Measurements from ENCODE around the gene ITGA2B.
"Not testable (repeated sequence)": the region's sequence is repeated elsewhere in the genome, so short reads cannot be mapped to it uniquely, and the experiment has no call there.

The ITGA2B gene

DNA sequence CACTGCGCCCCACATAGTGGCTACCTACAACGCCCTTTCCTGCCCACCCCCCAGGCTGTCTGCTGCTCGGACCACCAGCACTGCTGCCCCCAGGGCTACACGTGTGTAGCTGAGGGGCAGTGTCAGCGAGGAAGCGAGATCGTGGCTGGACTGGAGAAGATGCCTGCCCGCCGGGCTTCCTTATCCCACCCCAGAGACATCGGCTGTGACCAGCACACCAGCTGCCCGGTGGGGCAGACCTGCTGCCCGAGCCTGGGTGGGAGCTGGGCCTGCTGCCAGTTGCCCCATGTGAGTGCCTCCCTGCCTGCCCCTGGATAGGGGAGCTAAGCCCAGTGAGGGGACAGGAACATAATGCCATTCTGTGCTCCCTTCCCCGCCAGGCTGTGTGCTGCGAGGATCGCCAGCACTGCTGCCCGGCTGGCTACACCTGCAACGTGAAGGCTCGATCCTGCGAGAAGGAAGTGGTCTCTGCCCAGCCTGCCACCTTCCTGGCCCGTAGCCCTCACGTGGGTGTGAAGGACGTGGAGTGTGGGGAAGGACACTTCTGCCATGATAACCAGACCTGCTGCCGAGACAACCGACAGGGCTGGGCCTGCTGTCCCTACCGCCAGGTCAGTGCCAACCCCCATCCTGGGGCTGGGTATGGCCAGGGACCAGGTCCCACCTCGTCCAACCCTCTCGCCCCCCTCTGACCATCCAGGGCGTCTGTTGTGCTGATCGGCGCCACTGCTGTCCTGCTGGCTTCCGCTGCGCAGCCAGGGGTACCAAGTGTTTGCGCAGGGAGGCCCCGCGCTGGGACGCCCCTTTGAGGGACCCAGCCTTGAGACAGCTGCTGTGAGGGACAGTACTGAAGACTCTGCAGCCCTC, 37.3 kb downstream of the ITGA2B start:
- DNase-seq (ENCODE audit: low read depth in 2 of 2) = no peak

DNA sequence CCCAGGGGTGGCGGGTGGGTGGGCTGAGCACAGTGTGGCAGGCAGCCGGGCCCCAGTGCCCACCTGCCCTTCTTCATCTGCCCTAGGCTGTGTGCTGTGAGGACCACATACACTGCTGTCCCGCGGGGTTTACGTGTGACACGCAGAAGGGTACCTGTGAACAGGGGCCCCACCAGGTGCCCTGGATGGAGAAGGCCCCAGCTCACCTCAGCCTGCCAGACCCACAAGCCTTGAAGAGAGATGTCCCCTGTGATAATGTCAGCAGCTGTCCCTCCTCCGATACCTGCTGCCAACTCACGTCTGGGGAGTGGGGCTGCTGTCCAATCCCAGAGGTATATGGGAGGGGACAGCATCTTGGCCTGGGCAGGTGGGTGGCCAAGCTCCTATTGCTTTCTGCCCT, 38.0 kb downstream of the ITGA2B start:
- no peak for DNase-seq (ENCODE audit: low read depth in 2 of 2)

DNA sequence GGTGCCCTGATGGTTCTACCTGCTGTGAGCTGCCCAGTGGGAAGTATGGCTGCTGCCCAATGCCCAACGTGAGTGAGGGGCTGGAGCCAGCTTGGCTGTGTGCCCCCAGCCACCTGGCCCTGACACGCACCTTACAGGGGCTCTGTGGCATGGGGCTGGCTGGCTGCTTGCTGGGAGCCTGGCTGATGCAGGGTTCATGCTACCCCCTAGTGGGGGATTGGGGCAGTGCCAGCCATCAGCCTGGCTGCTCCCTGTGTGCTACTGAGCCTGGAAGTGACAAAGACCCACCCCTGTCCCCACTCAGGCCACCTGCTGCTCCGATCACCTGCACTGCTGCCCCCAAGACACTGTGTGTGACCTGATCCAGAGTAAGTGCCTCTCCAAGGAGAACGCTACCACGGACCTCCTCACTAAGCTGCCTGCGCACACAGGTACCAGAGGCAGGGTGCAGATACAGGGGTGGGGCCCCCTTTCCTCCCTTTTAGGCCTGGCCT, 38.7 kb downstream of the ITGA2B start:
- peak; percentile 63 to 69 for DNase-seq (ENCODE audit: low read depth in 2 of 2)

DNA sequence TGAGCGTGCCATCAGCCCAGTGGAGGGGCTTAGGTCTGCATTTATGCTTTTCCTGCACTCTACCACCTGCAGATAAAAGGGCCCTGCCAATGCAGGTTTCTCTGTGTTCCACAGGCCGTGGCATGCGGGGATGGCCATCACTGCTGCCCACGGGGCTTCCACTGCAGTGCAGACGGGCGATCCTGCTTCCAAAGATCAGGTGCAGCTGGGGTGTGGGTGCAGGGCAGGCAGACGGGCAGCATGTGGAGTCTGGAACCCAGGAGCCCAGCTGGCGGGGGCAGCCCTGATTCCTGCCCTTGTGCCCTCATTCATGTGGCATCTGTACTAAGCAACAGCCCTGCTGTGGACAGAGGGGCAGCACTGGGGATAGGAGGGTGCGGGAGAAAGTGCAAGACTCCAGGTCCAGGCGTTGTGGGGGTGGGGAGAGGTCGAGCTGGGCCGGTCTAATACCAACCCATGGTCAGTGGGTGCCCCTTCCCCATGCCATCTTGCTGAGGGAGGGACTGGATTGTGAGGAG, 39.8 kb downstream of the ITGA2B start:
- DNase-seq (ENCODE audit: low read depth in 2 of 2) = no peak

- no peak for DNase-seq (ENCODE audit: low read depth in 2 of 2)
These were observed 40.5 kb downstream of the ITGA2B start for GRCh38 chr17:44348988-44349364.

GRCh38 chr17:44348234-44348987, 41.0 kb downstream of the ITGA2B start:
- DNase-seq (ENCODE audit: low read depth in 2 of 2) = no peak

DNA sequence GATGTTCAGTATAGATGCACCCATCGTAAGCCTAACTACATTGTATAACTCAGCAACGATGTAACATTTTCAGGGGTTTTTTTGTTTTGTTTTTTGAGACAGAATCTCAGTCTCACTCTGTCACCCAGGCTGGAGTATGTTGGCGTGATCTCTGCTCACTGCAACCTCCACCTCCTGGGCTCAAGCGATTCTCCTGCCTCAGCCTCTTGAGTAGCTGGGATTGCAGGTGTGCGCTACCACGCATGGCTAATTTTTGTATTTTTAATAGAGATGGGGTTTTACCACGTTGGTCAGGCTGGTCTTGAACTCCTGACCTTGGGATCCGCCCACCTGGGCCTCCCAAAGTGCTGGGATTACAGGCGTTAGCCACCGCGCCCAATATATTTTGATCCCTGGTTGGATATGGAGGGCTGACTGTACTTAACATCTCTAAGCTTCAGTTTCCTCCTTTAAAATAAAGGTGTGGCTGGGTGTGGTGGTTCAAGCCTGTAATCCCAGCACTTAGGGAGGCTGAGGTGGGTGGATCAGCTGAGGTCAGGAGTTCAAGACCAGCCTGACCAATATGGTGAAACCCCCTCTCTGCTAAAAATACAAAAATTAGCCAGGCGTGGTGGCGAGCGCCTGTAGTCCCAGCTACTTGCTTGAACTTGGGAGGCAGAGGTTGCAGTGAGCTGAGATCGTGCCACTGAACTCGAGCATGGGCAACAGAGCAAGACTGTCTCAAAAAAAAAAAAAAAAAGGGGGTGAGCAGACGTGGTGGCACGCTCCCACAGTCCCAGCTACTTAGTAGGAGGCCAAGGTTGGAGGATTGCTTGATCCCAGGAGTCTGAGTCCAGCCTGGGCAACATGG, 42.0 kb downstream of the ITGA2B start:
- DNase-seq (ENCODE audit: low read depth in 2 of 2) = not testable (repeated sequence)

- DNase-seq (ENCODE audit: low read depth in 2 of 2) = no peak
These were observed 43.2 kb downstream of the ITGA2B start for GRCh38 chr17:44346064-44346844.

DNA sequence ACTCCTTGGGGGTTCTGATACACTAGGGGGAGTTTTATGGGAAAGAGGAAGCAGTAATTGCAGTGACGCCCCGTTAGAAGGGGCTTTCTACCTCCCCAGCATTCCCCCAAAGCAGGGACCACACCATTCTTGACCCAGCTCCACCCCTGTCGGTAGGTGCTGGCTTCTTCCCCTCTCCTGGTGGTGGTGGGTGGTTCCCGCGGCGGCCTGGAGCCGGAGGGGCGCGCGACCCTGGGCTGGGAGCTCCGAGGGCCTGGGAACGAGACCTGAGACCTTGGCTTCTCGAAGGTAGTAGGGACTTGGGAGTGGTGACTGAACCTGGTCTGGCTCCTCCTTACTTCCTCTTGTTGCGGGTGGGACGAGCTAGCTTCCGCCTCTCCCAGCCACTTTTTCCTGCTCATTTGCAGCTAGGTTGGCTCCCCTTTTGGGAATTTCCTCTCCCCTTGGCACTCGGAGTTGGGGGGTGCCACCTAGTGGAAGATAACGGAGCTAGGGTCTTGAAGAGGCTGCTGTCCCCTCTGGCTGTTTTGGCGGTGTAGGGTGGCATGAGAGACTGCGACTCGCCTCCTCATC, 43.9 kb downstream of the ITGA2B start:
- DNase-seq (ENCODE audit: low read depth in 2 of 2) = no peak

DNA sequence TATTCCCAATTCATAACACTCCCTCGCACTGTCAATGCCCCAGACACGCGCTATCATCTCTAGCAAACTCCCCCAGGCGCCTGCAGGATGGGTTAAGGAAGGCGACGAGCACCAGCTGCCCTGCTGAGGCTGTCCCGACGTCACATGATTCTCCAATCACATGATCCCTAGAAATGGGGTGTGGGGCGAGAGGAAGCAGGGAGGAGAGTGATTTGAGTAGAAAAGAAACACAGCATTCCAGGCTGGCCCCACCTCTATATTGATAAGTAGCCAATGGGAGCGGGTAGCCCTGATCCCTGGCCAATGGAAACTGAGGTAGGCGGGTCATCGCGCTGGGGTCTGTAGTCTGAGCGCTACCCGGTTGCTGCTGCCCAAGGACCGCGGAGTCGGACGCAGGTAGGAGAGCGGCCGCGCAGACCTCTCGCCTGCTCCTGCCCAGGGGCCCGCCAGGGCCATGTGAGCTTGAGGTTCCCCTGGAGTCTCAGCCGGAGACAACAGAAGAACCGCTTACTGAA, 44.5 kb downstream of the ITGA2B start, which contains the start of gene GRN:
Gene GRN, plus strand, starts transcription at position 364 of the 515 bp plus-strand sequence. CDS start 3,863 bp downstream, outside the sequence.
- peak; percentile 78 to 83 for DNase-seq (ENCODE audit: low read depth in 2 of 2)

DNA sequence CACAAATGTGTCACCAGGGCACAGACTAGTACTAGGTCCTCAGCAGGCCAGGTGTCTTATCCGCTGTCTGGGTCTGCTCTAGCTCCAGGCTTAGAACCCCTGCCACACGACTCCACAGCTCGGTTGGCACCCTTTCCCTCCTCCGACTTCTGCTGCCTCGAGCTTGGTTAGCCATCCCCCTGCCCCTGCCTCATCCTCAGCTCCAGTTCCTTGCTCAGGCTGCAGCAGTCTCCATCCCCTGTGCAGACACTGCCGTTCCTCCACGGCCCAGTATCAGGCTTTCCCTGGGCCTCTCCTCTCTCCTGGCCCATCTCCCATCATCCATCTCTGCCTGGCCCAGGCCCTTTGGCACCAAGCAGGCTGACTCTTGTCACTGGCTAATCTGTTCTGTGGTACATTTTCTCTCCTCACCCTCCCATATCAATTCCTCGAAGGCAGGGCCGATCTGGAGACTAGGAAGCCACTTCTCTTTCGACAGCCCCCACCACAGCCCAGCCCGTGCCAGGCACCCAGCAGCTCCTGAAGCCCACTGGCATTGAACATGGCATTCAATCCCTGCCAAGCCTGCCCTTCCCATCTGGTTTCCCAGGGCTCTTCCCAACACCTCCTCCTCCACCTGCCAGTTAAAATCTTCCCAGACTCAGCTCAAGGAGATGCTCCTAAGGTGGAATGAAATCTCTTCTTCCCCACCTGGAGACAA, 45.8 kb downstream of the ITGA2B start:
- no peak for DNase-seq (ENCODE audit: low read depth in 2 of 2)

- not testable (repeated sequence) for DNase-seq (ENCODE audit: low read depth in 2 of 2)
These were observed 48.9 kb downstream of the ITGA2B start for GRCh38 chr17:44340553-44340952.

DNA sequence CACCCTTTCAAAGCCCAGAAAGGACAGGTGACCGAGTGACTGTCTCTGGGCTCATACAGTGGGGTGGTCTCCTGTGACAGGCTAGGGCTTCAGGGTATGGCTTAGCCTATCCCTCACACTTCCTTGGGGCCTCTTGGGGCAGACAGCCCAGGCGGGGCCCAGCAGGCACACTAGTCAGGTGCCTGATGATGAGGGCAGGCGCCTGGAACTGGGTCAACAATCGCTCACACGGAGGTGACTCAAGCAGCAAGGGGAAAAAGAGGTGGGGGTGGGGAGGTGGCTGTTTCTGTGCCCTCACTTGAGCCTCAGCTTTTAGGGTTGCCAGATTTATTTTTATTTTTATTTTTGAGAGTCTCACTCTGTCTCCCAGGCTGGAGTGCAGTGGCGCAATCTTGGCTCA, 50.7 kb downstream of the ITGA2B start:
- DNase-seq (ENCODE audit: low read depth in 2 of 2) = no peak

- DNase-seq (ENCODE audit: low read depth in 2 of 2) = no peak
These were observed 53.5 kb downstream of the ITGA2B start for GRCh38 chr17:44335968-44336367.

DNA sequence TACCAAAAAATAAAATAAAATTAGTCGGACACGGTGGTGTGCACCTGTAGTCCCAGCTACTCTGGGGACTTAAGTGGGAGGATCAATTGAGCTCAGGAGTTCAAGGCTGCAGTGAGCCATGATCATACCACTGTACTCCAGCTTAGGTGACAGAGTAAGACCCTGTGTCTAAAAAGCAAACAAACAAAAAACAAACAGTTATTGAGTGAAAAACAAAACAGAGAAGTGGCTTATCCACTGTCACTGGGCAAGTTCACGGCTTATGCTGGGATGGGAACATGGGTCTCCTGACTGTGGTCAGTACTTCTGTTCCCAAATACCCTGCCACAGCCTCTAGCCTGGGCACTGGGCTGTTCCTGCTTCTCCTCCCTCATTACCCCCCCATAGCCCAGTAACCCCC, 53.9 kb downstream of the ITGA2B start:
- DNase-seq (ENCODE audit: low read depth in 2 of 2) = no peak

GRCh38 chr17:44334727-44335126, 54.7 kb downstream of the ITGA2B start:
- DNase-seq (ENCODE audit: low read depth in 2 of 2) = no peak

DNA sequence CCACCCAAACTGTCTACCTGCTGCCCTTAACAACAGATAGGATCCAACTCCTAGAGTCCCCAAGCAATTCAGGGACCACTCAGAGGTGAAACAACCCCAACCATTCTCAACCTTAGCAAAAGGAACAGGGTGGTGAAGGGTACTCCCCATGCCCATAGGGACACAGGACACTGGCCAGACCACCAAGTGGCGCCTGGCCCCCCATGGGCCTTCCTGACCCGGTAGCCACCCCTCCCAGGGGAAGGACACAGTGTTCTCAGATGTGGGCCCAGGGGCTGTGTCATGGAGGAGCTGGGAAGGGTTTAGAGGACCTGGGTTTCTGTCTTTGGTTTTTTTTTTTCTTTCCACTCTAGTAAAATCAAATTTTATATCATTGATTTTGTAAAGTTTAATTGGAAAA, 55.1 kb downstream of the ITGA2B start:
- DNase-seq (ENCODE audit: low read depth in 2 of 2) = no peak

GRCh38 chr17:44333371-44333770, 56.1 kb downstream of the ITGA2B start:
- DNase-seq (ENCODE audit: low read depth in 2 of 2) = no peak

DNA sequence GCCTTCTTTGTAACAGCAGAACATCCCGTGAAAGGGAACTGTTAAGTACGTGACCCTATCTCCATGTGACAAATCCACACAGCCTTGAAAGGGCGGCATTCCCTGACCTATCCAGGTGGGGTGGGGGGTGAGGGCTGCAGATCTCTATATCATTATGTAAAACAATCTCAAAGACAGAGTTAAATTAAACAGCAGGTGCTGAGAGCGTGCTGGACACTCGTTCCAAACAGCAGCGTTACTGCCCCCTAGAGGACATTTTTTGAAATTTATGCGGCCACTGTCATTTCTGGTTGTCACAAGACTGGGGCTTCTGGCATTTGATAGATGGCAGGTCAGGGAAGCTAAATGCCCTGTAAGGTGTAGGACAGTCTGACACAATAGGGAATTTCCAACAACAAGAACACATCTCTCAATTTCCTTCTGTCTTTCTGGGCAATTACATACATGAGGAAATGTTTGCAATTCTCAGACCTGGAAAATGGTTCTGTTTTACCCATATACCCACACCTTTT, 58.1 kb downstream of the ITGA2B start:
- DNase-seq (ENCODE audit: low read depth in 2 of 2) = peak; percentile 53 to 68
